ENCODE data around the gene USP43.
A peak's percentile ranks its signal among the peaks of the same experiment; 100 is the strongest.
"Not testable (repeated sequence)": the region's sequence is repeated elsewhere in the genome, so short reads cannot be mapped to it uniquely, and the experiment has no call there.

Gene USP43, protein sequence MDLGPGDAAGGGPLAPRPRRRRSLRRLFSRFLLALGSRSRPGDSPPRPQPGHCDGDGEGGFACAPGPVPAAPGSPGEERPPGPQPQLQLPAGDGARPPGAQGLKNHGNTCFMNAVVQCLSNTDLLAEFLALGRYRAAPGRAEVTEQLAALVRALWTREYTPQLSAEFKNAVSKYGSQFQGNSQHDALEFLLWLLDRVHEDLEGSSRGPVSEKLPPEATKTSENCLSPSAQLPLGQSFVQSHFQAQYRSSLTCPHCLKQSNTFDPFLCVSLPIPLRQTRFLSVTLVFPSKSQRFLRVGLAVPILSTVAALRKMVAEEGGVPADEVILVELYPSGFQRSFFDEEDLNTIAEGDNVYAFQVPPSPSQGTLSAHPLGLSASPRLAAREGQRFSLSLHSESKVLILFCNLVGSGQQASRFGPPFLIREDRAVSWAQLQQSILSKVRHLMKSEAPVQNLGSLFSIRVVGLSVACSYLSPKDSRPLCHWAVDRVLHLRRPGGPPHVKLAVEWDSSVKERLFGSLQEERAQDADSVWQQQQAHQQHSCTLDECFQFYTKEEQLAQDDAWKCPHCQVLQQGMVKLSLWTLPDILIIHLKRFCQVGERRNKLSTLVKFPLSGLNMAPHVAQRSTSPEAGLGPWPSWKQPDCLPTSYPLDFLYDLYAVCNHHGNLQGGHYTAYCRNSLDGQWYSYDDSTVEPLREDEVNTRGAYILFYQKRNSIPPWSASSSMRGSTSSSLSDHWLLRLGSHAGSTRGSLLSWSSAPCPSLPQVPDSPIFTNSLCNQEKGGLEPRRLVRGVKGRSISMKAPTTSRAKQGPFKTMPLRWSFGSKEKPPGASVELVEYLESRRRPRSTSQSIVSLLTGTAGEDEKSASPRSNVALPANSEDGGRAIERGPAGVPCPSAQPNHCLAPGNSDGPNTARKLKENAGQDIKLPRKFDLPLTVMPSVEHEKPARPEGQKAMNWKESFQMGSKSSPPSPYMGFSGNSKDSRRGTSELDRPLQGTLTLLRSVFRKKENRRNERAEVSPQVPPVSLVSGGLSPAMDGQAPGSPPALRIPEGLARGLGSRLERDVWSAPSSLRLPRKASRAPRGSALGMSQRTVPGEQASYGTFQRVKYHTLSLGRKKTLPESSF

DNA sequence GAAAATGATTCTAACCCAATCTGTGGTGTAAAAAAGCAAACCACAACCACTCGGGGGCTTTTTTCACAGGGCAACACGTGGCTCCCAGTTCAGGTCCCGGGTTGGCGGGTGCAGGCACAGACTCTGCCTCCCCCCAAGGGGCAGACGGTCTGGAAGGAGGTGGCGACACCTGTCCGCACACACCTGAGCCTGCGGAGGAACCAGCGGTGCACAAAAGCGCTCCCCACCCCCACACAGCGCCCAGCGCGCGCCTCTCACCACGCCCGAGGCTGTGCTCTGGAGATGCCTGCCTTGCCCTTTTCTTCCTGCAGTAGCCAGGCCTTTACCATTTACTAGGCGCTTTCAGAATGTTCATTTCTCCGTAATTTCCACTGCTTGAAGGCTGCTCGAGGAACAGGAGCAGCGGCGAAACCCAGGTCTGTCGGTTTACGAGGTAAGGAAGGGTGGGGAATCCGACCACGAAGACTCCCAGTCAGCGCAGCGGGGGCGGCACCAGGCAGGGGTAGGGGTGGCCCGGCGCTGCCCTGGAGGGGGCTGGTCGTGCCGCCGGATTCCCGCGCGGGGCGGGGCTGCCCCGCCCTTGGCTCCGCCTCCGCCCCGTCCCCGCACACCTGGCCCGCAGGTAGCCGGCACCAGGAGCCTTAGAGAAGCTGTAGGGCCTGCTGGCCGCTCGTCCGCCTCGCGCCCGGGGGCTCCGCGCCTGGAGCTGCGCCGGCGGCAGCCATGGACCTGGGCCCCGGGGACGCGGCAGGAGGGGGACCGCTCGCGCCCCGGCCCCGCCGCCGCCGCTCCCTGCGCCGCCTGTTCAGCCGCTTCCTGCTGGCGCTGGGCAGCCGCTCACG is at the start of gene USP43:
Gene USP43 (plus strand): TSS at position 608 of the 842 bp plus-strand sequence. CDS start 116 bp downstream, at position 724.
- Mint-ChIP-seq H3K4me1 (peaks cover 16% of the 10 kb centered on the region), H3K4me3 (peak within 1 kb of the TSS; percentile 73), H3K9me3 (no peaks in the 10 kb centered on the region), H3K27ac (ENCODE audit: low read depth) (no peak within 1 kb of the TSS), H3K27me3 (peaks cover 73% of the 10 kb centered on the region), H3K36me3 (ENCODE audit: insufficient read depth) (no peaks in the 10 kb centered on the region)
- peak; percentile 24 for ATAC-seq (replicated peaks; ENCODE audit: extremely low read depth, poor library complexity, severe bottlenecking)
- no peak for DNase-seq (ENCODE audit: low spot score in 2 of 2)

DNA sequence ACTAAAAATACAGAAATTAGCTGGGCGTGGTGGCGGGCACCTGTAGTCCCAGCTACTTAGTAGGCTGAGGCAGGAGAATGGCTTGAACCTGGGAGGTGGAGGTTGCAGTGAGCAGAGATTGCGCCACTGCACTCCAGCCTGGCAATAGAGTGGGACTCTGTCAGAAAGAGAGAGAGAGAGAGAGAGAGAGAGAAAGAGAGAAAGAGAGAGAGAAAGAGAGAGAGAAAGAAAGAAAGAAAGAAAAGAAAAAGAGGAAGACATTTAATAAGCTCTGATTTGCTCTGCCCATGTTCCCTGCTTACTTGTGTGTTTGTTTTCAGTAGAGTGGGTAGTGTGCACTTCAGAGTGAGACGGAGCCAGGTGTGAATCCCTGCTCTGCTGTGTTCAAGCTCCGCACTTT is 47.7 kb upstream of the USP43 start:
- H3K4me1 Mint-ChIP-seq; DNase-seq (ENCODE audit: low spot score in 2 of 2); H3K9me3 Mint-ChIP-seq; H3K4me3 Mint-ChIP-seq; H3K27ac Mint-ChIP-seq (ENCODE audit: low read depth); ATAC-seq (replicated peaks; ENCODE audit: extremely low read depth, poor library complexity, severe bottlenecking); H3K36me3 Mint-ChIP-seq (ENCODE audit: insufficient read depth): not testable (repeated sequence)
- H3K27me3 Mint-ChIP-seq, result peaks cover 37% of the 10 kb centered on the region

DNA sequence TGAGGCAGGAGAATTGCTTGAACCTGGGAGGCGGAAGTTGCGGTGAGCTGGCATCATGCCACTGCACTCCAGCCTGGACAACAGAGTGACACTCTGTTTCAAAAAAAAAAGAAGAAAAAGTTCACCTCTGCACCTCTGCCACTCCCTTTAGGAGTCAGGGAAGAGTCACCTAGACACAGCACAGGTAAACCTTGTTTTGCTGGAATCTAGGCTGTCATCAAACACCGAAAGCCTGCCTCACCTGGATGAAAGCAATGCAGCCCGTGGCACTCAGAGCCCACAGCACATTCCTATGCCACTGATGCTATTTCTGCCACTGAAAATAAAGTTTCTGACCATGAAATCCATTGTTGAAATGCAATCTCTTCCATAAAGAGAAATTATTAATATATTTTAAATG is 46.7 kb upstream of the USP43 start:
- H3K36me3 Mint-ChIP-seq (ENCODE audit: insufficient read depth), result peaks cover 3% of the 10 kb centered on the region
- H3K27me3 Mint-ChIP-seq, result peaks cover 43% of the 10 kb centered on the region
- no peaks in the 10 kb centered on the region for H3K9me3 Mint-ChIP-seq
- no peaks in the 10 kb centered on the region for H3K4me1 Mint-ChIP-seq
- ATAC-seq (replicated peaks; ENCODE audit: extremely low read depth, poor library complexity, severe bottlenecking), result no peak
- no peak overlapping the region for H3K27ac Mint-ChIP-seq (ENCODE audit: low read depth)
- no peak overlapping the region for H3K4me3 Mint-ChIP-seq
- DNase-seq (ENCODE audit: low spot score in 2 of 2), result no peak

DNA sequence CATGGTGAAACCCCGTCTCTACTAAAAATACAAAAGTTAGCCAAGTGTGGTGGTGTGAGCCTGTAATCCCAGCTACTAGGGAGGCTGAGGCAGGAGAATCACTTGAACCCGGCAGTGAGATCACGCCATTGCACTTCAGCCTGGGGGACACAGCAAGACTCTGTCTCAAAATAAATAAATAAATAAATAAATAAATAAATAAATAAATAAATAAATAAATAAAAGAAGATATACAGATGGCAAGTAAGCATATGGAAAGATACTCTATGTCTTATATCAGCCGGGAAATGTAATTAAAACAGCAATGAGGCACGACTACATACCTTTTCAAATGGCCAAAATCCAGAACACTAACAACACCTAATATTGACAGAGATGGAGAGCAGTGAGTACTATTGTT is 40.7 kb upstream of the USP43 start:
- H3K27me3 Mint-ChIP-seq, result peaks cover 51% of the 10 kb centered on the region
- not testable (repeated sequence) for H3K27ac Mint-ChIP-seq (ENCODE audit: low read depth); H3K4me1 Mint-ChIP-seq; H3K36me3 Mint-ChIP-seq (ENCODE audit: insufficient read depth); H3K9me3 Mint-ChIP-seq; H3K4me3 Mint-ChIP-seq; ATAC-seq (replicated peaks; ENCODE audit: extremely low read depth, poor library complexity, severe bottlenecking); DNase-seq (ENCODE audit: low spot score in 2 of 2)

DNA sequence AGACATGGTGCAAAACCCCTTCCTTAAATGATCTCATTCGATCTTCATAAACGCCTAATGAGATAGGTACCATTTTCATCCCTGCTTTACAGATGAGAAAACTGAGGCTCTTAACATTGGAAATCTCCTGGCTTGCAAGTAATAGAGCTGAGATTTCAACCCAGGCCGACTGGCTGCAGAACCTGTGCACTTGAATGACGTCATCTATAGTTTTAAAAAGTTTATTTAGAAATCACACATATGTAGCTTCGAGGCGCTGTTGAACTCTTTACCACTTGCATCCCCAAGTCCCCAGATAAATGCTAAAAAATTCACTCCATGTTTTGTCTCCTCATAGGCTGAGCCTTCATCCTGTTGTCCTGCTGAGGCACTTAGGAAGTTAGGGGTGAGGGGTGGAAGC is 38.9 kb upstream of the USP43 start:
- no peaks in the 10 kb centered on the region for H3K9me3 Mint-ChIP-seq
- DNase-seq (ENCODE audit: low spot score in 2 of 2) (no peak), ATAC-seq (replicated peaks; ENCODE audit: extremely low read depth, poor library complexity, severe bottlenecking) (no peak)
- no peak overlapping the region for H3K4me3 Mint-ChIP-seq
- no peaks in the 10 kb centered on the region for H3K4me1 Mint-ChIP-seq
- H3K27ac Mint-ChIP-seq (ENCODE audit: low read depth), result no peak overlapping the region
- H3K36me3 Mint-ChIP-seq (ENCODE audit: insufficient read depth), result peaks cover 5% of the 10 kb centered on the region
- H3K27me3 Mint-ChIP-seq, result peaks cover 50% of the 10 kb centered on the region

DNA sequence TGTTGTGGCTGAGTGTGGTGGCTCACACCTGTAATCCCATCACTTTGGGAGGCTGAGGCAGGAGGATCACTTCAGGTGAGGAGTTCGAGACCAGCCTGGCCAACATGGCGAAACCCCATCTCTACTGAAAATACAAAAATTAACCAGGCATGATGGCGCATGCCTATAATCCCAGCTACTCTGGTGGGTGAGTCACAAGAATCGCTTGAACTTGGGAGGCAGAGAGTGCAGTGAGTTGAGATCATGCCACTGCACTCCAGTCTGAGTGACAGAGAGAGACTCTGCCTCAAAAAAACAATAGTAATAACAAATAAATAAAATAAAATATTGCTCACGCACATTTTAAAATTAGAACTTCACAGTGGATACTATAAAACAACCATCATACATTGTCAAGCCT is 38.3 kb upstream of the USP43 start:
- H3K36me3 Mint-ChIP-seq (ENCODE audit: insufficient read depth); H3K27ac Mint-ChIP-seq (ENCODE audit: low read depth); ATAC-seq (replicated peaks; ENCODE audit: extremely low read depth, poor library complexity, severe bottlenecking); H3K4me1 Mint-ChIP-seq; DNase-seq (ENCODE audit: low spot score in 2 of 2); H3K4me3 Mint-ChIP-seq; H3K9me3 Mint-ChIP-seq: not testable (repeated sequence)
- H3K27me3 Mint-ChIP-seq, result peaks cover 53% of the 10 kb centered on the region

DNA sequence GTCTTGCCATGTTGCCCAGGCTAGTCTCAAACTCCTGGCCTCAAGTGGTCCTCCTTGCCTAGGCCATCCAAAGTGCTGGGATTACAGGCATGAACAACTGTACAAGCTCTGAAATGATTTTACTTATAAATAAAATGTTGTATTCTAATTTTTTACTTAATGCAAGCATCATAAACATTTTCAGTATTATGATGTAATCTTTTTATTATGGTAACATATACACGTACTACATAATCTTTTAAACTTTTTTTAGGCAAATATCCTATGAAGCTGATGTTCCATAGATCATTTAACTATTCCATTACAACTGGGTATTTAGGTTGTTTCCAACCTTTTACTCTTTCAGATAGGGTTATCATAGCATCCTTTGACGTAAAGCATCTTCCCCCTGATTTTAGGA is 33.8 kb upstream of the USP43 start:
- H3K4me3 Mint-ChIP-seq, result no peak overlapping the region
- H3K27me3 Mint-ChIP-seq, result peaks cover 51% of the 10 kb centered on the region
- ATAC-seq (replicated peaks; ENCODE audit: extremely low read depth, poor library complexity, severe bottlenecking) (no peak), DNase-seq (ENCODE audit: low spot score in 2 of 2) (no peak)
- H3K4me1 Mint-ChIP-seq, result no peaks in the 10 kb centered on the region
- H3K9me3 Mint-ChIP-seq, result no peaks in the 10 kb centered on the region
- no peaks in the 10 kb centered on the region for H3K36me3 Mint-ChIP-seq (ENCODE audit: insufficient read depth)
- no peak overlapping the region for H3K27ac Mint-ChIP-seq (ENCODE audit: low read depth)

DNA sequence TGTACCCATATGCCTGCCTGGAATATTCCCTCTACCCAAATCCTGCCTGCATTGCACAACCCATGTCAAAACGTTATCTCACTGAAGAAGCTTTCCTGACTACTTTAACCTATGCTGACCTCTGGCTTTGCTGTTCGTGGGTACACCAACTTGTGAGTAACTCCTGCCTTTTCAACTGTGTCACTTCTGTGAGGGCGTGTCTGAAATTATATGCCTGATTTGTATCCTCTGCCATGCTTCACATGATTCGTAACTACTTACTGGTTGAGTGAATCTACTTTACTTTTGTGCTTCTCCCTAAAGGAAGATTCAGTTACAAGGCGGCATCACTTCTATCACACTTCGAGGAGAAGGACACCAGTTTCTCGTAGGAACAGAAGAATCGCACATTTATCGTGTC is 33.3 kb upstream of the USP43 start:
- Mint-ChIP-seq H3K27ac (ENCODE audit: low read depth) (no peak overlapping the region), H3K27me3 (peaks cover 51% of the 10 kb centered on the region), H3K4me3 (no peak overlapping the region), H3K9me3 (no peaks in the 10 kb centered on the region), H3K4me1 (no peaks in the 10 kb centered on the region), H3K36me3 (ENCODE audit: insufficient read depth) (no peaks in the 10 kb centered on the region)
- ATAC-seq (replicated peaks; ENCODE audit: extremely low read depth, poor library complexity, severe bottlenecking) (no peak), DNase-seq (ENCODE audit: low spot score in 2 of 2) (no peak)

DNA sequence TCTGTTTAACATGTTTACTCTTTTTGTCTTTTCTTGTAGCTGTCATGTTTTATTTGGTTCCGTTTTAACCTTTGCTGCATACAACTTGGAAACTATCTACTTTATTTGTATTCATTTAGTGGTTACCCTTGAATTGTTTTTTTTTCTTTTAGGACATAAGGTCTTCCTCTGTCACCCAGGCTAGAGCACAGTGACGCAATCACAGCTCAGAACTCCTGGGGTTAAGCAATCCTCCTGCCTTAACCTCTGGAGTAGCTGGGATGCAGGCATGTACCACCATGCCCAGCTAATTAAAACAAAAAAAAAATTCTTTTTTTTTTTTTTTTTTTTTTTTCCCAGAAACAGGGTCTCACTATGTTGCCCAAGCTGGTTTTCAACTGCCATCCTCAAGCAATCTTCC is 29.8 kb upstream of the USP43 start:
- no peak overlapping the region for H3K27ac Mint-ChIP-seq (ENCODE audit: low read depth)
- DNase-seq (ENCODE audit: low spot score in 2 of 2), result no peak
- no peaks in the 10 kb centered on the region for H3K9me3 Mint-ChIP-seq
- no peak for ATAC-seq (replicated peaks; ENCODE audit: extremely low read depth, poor library complexity, severe bottlenecking)
- no peaks in the 10 kb centered on the region for H3K4me1 Mint-ChIP-seq
- no peak overlapping the region for H3K4me3 Mint-ChIP-seq
- H3K27me3 Mint-ChIP-seq, result peaks cover 35% of the 10 kb centered on the region
- no peaks in the 10 kb centered on the region for H3K36me3 Mint-ChIP-seq (ENCODE audit: insufficient read depth)

DNA sequence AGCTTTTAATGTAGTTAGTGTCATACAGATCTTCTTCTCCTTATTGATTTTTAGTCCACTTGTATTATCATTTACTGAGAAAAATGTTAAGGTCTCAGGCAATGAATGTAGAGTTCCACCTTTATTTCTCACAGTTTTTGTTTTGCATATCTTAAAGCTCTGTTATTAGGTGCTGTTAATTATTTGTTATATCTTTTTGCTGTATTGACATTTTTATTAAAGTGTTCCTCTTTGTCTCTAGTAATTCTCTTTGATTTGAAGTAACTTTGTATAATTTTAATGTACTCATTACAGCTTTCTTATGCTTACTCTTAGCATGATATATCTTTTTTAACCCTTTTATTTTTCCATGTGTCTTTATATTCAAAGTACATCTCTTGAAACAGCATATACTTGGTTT is 22.4 kb upstream of the USP43 start:
- no peaks in the 10 kb centered on the region for H3K4me1 Mint-ChIP-seq
- no peak for ATAC-seq (replicated peaks; ENCODE audit: extremely low read depth, poor library complexity, severe bottlenecking)
- H3K9me3 Mint-ChIP-seq, result peaks cover 26% of the 10 kb centered on the region
- no peaks in the 10 kb centered on the region for H3K36me3 Mint-ChIP-seq (ENCODE audit: insufficient read depth)
- H3K27ac Mint-ChIP-seq (ENCODE audit: low read depth), result no peak overlapping the region
- peaks cover 23% of the 10 kb centered on the region for H3K27me3 Mint-ChIP-seq
- no peak overlapping the region for H3K4me3 Mint-ChIP-seq
- no peak for DNase-seq (ENCODE audit: low spot score in 2 of 2)

DNA sequence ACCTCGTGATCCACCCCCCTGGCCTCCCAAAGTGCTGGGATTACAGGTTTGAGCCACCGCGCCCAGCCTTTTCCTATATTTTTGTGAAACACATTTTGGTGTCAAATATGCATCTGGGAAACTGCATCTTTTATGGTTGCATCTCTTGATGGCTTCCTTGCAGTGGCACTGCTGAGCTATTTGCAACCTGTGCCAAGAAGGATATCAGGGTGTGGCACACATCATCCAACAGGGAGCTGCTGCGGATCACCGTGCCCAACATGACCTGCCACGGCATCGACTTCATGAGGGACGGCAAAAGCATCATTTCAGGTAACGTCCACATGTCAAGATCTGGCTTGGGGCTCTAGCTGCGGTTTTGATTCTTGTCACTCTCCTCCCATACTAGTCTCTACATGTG is 16.8 kb upstream of the USP43 start:
- no peak for ATAC-seq (replicated peaks; ENCODE audit: extremely low read depth, poor library complexity, severe bottlenecking)
- Mint-ChIP-seq H3K27ac (ENCODE audit: low read depth) (no peak overlapping the region), H3K9me3 (peaks cover 14% of the 10 kb centered on the region), H3K4me1 (no peaks in the 10 kb centered on the region), H3K36me3 (ENCODE audit: insufficient read depth) (no peaks in the 10 kb centered on the region), H3K27me3 (peaks cover 59% of the 10 kb centered on the region), H3K4me3 (no peak overlapping the region)
- no peak for DNase-seq (ENCODE audit: low spot score in 2 of 2)

DNA sequence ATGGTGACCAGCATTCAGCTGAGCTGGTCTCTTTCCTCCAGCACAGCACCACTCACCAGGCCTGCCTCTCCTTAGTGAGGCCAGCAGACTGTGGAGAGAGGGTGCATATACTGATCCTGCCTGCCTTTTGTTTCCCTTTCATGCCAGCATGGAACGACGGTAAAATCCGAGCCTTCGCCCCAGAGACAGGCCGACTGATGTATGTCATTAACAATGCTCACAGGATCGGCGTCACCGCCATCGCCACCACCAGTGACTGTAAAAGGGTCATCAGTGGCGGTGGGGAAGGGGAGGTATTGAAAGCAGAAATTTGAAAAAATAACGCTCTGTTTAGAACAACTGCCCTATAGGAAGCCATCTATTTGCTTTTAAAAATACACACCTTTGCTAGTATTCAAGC is 12.6 kb upstream of the USP43 start:
- ATAC-seq (replicated peaks; ENCODE audit: extremely low read depth, poor library complexity, severe bottlenecking), result no peak
- no peaks in the 10 kb centered on the region for H3K36me3 Mint-ChIP-seq (ENCODE audit: insufficient read depth)
- H3K27me3 Mint-ChIP-seq, result peaks cover 60% of the 10 kb centered on the region
- DNase-seq (ENCODE audit: low spot score in 2 of 2), result no peak
- no peak overlapping the region for H3K4me3 Mint-ChIP-seq
- H3K27ac Mint-ChIP-seq (ENCODE audit: low read depth), result no peak overlapping the region
- H3K9me3 Mint-ChIP-seq, result no peaks in the 10 kb centered on the region
- no peaks in the 10 kb centered on the region for H3K4me1 Mint-ChIP-seq
